DMS 273 treated with DMSO at 0.1 percent for 48 hours (cell line): ENCODE results near the gene POLR1B.
A peak's percentile ranks its signal among the peaks of the same experiment; 100 is the strongest.
"Not testable (repeated sequence)": the region's sequence is repeated elsewhere in the genome, so short reads cannot be mapped to it uniquely, and the experiment has no call there.

Experiments
- DNase-seq: peaks from one replicate; lab custom pipeline; 2025; lab: John Stamatoyannopoulos, UW

POLR1B gene, protein sequence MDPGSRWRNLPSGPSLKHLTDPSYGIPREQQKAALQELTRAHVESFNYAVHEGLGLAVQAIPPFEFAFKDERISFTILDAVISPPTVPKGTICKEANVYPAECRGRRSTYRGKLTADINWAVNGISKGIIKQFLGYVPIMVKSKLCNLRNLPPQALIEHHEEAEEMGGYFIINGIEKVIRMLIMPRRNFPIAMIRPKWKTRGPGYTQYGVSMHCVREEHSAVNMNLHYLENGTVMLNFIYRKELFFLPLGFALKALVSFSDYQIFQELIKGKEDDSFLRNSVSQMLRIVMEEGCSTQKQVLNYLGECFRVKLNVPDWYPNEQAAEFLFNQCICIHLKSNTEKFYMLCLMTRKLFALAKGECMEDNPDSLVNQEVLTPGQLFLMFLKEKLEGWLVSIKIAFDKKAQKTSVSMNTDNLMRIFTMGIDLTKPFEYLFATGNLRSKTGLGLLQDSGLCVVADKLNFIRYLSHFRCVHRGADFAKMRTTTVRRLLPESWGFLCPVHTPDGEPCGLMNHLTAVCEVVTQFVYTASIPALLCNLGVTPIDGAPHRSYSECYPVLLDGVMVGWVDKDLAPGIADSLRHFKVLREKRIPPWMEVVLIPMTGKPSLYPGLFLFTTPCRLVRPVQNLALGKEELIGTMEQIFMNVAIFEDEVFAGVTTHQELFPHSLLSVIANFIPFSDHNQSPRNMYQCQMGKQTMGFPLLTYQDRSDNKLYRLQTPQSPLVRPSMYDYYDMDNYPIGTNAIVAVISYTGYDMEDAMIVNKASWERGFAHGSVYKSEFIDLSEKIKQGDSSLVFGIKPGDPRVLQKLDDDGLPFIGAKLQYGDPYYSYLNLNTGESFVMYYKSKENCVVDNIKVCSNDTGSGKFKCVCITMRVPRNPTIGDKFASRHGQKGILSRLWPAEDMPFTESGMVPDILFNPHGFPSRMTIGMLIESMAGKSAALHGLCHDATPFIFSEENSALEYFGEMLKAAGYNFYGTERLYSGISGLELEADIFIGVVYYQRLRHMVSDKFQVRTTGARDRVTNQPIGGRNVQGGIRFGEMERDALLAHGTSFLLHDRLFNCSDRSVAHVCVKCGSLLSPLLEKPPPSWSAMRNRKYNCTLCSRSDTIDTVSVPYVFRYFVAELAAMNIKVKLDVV

GRCh38 chr2:112542123-112542983, at the start of gene POLR1B:
Gene POLR1B, plus strand, starts transcription at chr2:112542465. Its CDS starts 30 bp downstream, at chr2:112542495.
- DNase-seq = peak; percentile 74

DNA sequence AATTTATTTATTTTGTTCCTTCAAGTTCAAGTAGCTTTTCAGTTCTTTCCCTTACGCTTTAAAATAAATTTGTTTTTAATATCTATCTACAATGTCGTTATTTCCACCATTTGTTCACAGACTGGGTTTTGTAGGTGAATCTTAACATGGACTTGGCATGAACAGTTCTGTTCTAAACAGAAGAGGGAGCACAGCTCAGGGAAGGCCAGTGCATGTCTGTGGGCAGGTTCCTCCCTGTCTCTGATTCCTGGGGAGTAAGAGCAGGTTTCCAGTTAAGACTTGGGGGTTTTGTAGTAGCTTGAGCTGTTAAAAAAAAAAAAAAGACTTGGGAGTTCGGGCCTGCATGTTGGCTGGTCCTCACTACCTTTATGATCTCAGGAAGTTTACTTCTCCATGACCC, 49.2 kb upstream of the POLR1B start:
- DNase-seq = no peak

- no peak for DNase-seq
These were observed 48.2 kb upstream of the POLR1B start for GRCh38 chr2:112493858-112494648.

DNA sequence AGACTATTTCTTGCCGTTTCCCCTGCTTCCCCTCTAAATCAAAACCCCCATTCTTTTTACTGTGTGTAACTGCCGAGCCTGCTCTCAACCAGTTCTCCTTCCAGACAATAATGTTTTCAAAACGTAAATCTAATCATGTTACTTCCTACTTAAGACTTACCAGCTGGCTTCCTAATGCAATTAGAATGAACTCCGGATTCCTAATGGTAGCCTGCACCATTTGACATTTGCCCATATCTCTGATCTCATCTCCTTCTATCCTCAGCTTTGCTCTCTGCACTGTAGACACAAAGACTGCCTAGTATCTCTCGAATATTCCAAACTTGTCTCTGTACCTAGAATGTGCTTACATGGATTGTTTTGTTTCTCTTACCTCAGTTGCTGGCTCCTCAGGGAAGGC, 47.4 kb upstream of the POLR1B start:
- DNase-seq = no peak

DNA sequence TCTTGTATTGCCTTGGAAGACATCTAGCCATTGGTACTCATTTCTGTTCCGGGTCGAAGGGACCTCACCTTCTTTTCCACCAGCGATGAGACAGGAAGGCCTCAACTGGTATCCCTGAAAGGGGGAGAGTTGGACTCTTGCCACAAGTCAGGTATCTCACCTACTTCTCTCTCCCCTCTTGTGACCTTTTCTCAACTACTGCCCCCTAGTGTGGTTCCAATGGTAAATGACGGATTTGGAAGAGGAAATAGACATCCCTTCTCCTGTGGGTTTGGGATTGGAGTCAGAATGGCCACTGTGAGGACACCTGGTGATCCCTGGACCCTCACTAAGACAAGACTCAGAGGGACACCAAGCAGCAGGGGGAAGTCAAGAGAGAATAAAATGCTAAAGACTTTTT, 46.4 kb upstream of the POLR1B start:
- DNase-seq = not testable (repeated sequence)

GRCh38 chr2:112500850-112501484, 41.3 kb upstream of the POLR1B start:
- DNase-seq = not testable (repeated sequence)

DNA sequence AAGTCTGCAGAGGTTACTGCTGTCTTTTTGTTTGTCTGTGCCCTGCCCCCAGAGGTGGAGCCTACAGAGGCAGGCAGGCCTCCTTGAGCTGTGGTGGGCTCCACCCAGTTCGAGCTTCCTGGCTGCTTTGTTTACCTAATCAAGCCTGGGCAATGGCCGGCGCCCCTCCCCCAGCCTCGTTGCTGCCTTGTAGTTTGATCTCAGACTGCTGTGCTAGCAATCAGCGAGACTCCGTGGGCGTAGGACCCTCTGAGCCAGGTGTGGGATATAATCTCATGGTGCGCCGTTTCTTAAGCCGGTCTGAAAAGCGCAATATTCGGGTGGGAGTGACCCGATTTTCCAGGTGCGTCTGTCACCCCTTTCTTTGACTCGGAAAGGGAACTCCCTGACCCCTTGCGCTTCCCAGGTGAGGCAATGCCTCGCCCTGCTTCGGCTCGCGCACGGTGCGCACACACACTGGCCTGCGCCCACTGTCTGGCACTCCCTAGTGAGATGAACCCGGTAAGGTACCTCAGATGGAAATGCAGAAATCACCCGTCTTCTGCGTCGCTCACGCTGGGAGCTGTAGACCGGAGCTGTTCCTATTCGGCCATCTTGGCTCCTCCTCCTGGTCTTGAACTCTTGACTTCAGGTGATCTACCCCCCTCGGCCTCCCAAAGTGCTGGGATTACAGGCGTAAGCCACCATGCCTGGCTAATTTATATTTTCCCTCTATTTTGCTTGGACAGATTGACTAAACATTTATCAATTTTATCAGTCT, 32.8 kb upstream of the POLR1B start:
- not testable (repeated sequence) for DNase-seq

DNA sequence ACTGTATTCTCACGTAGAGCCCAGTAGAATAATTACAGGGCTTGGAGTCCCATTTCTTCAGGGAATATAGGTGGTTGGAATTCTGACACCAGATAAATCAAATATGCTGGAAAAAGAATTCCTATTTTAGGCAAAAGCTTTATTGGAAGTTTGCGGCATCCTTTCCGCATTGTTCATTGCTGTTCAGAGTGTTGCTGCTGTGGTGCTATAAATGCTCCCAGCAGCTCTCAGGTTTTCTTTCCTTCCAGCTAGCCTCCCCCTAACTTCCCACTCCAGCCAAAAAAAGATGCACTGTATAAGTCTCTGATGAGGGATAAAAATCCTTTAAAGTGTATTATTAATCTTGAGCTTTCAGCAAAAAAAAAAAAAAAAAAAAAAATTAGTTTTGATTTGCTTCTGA, 25.5 kb upstream of the POLR1B start:
- DNase-seq = no peak

DNA sequence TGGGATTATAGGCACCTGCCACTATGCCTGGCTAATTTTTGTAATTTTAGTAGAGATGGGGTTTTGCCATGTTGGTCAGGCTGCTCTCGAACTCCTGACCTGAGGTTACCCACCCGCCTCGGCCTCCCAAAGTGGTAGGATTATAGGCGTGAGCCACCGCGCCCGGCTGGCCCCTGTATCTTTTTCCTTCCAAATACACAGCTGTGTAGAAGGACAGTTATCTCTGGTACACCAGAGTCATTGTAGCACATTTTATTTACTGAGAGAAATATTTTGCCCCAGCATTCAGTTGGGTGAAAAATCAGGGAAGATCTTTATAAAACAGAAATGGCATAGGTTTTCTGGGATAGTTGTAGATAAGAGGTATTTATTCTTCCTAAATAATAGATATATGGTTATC, 23.5 kb upstream of the POLR1B start:
- no peak for DNase-seq

- DNase-seq = no peak
These were observed 22.8 kb upstream of the POLR1B start for GRCh38 chr2:112519506-112519905.

DNA sequence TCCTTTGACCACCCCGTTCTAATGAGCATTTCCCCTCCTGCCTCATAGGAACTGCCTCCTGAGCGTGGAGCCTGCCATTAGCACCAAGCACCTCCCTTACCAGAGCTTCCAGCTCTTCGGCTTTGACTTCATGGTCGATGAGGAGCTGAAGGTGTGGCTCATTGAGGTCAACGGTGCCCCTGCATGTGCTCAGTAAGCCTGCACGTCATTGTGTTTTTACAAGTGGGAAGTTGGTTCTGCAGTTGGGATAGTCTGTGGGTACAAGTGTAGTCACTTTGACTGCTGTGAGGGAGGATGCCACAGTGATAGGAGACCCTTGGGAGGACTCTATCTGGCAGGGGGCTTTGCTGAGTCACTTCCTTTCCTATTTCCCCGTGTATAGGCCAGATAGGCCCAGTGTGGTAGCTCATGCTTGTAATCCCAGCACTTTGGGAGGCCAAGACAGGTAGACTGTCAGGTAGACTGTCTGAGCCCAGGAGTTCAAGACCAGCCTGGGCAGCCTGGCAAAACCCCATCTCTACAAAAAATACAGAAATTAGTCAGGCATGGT, 22.0 kb upstream of the POLR1B start:
- DNase-seq = no peak

DNA sequence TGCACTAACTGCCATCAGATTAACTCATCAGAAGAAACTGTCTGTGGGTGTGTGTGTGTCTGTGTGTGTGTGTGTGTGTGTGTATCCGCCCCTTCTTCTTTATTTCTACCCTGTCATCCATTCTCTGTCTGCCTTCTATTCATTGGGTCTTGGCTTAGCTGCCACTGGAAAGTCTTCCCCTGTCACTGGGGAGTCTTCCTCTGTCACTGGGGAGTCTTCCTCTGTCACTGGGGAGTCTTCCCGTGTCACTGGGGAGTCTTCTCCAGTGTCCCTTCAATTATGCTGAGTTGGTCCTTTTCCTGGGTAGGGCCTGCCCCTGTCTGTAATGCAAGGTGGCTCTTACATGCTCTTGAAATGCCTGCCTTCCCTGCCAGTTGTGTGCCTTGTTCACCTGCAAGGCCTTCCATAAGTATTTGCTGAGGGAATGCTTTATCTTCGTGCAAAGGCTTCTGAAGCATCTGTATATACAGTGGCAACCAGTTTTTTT, 18.9 kb upstream of the POLR1B start:
- no peak for DNase-seq

DNA sequence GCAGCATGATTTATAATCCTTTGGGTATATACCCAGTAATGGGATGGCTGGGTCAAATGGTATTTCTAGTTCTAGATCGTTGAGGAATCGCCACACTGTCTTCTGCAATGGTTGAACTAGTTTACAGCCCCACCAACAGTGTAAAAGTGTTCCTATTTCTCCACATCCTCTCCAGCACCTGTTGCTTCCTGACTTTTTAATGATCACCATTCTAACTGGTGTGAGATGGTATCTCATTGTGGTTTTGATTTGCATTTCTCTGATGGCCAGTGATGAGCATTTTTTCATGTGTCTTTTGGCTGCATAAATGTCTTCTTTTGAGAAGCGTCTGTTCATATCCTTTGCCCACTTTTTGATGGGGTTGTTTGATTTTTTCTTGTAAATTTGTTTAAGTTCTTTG, 18.0 kb upstream of the POLR1B start:
- not testable (repeated sequence) for DNase-seq

DNA sequence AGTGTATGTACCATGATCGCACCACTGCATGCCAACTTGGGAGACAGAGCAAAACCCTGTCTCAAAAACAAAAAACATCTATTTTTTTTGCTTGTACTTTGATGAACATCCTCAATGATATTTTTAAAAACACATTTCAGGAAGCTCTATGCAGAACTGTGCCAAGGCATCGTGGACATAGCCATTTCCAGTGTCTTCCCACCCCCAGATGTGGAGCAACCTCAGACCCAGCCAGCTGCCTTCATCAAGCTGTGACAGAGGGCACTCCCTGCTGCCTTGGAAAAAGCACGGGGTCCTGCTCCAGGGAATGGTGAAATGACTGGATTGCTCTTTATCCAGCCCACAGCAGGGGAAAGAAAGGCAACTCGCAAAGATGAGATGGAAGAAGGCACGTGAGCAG, 13.7 kb upstream of the POLR1B start:
- DNase-seq = no peak

DNA sequence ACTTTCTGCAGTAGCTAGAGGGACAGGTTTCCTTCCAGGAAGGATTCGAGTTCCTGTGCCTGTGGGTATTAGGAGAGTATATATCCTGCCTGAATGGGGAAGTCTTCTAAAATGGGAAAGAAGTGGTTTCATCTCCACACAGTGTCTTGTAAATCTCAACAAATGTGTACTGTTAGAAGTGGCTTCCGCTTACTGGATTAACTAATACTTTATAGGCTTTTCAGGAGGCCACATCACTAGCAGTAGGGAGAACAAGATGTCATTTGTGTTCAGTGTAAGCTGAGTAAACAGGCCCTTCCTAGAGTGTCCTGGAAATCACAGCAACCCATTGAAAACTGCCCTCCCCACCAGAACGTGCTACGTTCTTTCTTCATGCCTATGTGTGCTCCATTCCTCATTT, 12.5 kb upstream of the POLR1B start:
- no peak for DNase-seq

DNA sequence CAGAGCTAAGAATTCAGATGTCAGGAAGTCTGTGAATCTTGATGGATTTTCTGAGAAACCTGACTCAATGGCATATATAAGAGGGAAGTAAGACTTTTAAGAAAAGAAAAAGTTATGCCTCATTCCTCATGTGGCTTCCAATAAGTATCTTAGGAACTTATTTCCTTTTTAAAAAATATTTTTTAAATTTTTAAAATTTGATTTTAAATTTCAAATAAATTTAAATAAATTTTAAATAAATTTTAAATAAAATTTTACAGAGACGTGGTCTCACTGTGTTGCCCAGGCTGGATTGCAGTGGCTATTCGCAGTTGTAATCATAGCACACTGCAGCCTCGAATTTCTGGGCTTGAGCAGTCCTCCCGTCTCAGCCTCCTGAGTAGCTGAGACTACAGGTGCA, 11.5 kb upstream of the POLR1B start:
- DNase-seq = no peak

DNA sequence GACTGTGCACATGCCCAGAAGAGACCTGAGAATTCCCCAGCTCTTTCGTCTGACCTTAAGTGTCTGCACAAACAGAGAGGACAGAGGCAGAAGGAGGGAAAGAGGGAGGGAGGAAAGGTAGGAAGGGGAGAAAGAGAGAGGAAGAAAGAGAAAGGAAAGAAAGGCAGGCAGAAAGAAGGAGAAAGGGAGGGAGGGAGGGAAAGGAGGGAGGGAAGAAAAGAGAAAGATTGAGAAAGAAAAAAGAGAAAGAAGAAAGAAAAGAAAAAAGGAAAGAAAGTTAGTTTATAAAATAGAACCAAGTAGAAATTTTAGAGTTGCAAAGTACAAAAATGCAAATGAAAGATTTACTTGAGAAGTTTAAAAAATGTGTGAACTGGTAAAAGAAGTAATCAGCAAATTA, 7.4 kb upstream of the POLR1B start:
- no peak for DNase-seq

DNA sequence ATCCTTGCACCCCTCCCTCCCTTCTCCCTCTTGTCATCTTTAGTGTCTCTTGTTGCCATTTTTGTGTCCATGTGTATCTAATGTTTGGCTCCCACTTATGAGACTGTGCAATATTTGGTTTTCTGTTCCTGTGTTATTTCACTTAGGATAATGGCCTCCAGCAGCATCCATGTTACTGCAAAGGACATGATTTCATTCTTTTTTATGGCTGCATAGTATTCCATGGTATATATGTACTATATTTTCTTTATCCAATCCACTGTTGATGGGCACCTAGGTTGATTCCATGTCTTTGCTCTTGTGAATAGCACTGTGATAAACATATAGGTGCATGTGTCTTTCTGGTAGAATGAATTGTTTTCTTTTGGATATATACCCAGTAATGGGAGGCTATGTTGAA, 5.6 kb upstream of the POLR1B start:
- not testable (repeated sequence) for DNase-seq

DNA sequence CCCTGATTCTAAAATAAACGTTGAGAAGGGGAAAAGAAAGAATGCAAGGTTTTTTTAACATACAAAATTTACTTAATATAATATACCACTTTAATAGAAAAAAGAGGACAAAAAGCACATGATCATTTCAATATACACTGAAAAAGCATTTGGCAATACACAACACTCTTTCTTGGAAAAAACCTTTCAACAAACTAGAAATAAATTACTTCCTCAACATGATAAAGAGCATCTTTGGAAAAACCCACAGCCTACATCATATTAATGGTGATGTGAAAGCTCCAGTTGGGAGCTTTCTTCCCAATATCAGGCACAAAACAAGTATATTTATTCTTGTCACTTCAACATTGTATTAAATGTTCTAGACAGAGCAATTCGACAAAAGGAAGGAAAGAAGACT, 3.0 kb upstream of the POLR1B start:
- DNase-seq = no peak
